Stimulated activated CD8-positive, alpha-beta memory T cell treated with anti-CD3 and anti-CD28 coated beads, Interleukin-2, amount 100 ng/mL, for 48 hours (primary cell): ENCODE data around the gene HPN.

Experiments used
- DNase-seq, 2 donors: peaks; one replicate each; pipeline ENCODE4 v3.0.0-alpha.2; 2020; ENCODE audit warnings: low read depth in 2 of 2

HPN gene

DNA sequence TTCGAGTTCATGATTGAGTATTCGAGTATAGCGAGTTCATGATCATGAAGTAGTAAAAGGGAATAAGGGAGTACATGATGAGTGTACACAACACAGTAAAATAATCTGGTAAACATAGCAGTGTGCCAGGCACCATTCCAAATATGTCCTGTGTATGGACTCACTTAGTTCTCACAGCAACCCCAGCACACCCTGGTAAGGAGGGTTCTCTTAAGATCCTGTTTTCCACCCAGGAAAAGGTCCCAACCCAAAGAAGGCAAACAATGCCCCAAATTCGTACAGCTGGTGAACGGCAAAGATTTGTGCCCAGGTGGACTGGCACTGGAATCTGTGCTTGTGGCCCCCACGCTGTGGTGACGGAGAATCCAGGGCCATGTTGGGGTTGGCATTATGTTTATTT, 21.4 kb downstream of the HPN start:
- no peak for DNase-seq

DNA sequence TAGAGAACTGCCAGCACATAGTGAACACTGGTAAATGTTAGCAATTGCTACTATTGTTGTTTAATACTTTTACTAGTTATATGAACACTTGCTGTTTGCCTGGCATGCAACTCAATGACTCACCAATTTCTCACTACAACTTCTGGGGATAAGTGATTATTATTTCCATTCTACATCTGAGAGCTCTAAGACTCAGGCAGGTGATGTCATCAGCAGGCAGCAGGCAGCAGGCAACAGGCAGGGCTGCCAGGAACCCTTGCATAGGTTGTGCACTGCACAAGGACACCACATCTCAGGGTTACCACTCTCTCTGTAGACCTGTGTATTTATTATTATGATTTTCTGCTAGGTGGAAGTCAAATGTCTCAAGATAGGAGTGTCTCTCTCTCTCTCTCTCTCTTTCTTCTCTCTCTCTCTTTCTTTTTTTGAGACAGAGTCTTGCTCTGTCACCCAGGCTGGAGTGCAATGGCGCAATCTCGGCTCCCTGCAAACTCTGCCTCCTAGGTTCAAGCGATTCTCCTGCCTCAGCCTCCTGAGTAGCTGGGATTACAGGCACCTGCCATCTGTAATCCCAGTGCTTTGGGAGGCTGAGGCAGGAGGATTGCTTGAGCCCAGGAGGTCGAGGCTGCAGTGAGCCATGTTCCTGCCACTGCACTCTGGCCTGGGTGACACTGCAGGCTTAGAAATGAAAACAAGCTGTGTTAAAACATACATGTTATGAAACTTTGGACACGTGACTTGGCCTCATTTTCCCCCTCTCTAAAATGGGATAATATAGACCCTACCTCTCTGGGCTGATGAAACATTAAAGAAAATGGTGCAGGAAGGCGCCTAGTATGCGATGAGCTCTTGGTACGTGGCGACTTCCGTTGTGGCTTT, 22.7 kb downstream of the HPN start:
- no peak for DNase-seq

DNA sequence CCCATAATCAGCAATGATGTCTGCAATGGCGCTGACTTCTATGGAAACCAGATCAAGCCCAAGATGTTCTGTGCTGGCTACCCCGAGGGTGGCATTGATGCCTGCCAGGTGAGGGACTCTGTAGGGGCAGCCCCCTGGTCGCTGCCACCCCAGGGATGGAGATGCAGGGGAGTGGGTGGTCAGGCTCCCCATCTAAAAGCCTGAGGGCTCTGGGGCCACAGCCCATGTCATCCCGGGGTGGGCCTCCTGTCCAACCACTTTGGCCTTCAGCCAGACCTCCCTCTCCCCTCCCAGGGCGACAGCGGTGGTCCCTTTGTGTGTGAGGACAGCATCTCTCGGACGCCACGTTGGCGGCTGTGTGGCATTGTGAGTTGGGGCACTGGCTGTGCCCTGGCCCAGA, 24.1 kb downstream of the HPN start:
- DNase-seq: no peak

DNA sequence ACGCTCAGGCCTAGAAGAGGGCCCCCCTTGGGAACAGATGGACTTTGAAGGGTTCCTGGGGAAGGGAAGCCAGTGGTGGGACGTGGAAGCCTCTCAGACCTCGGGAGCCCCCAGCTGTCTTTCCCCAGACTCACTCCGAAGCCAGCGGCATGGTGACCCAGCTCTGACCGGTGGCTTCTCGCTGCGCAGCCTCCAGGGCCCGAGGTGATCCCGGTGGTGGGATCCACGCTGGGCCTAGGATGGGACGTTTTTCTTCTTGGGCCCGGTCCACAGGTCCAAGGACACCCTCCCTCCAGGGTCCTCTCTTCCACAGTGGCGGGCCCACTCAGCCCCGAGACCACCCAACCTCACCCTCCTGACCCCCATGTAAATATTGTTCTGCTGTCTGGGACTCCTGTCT, 24.6 kb downstream of the HPN start:
- DNase-seq: no peak

DNA sequence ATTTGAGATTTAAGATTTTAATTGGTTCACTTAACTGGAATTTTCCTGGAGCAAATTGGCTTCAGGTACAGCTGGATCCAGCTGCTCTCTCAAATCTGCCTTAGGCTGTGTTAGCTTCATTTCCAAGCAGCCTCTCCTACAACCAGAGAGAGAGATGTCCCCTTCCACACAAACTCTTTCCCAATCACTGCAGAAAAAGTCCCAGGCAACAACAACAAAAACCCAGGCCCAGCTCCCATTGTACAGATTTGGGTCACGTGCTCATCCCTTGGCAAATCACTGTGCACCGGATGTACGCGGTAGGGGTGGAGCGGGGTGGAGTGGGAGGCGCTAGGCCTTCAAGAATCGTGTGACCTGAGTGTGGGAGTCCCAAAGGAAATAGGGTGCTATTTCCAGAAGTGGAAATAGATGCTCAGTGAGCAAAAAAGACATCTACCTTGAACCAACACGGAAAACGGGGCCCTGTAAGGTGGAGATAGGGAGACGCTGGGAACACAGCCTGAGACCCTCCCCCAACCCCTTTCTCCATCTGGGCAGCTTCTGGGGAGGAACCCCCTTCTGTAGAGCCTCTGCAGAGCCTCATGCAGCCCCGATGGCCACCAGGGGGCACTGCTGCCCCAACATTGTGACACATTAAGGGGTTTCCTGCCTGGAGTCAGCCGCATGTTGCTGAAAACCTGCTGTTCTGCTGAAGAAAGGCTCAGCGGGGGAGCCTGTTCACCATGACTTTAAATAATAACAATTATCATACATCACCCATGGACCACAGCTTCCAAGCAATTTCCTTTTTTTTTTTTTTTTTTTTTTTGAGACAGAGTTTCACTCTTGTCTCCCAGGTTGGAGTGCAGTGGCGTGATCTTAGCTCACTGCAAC, 25.4 kb downstream of the HPN start:
- peak; percentile 88 to 91 for DNase-seq

DNA sequence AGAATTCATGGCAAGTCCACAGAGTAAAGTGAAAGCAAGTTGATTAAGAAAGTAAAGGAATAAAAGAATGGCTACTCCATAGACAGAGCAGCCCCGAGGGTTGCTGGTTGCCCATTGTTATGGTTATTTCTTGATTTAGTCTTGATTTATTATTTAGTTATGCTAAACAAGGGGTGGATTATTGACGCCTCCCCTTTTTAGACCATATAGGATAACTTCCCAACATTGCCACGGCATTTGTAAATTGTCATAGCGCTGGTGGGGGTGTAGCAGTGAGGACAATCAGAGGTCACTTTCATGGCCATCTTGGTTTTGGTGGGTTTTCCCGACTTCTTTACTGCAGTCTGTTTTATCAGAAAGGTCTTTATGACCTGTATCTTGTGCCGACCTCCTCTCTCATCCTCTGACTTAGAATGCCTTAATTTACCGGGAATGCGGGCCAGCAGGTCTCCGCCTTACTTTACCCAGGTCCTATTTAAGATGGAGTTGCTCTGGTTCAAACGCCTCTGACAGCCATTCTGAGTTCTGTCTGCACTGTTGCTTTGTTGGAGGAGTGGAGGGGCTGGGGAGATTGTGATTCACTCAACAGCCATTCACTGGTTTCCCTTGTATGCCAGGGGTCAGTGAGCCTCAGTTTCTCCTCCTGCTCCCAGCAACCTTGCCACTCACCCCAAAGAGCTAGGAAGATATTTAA, 27.6 kb downstream of the HPN start:
- no peak for DNase-seq

DNA sequence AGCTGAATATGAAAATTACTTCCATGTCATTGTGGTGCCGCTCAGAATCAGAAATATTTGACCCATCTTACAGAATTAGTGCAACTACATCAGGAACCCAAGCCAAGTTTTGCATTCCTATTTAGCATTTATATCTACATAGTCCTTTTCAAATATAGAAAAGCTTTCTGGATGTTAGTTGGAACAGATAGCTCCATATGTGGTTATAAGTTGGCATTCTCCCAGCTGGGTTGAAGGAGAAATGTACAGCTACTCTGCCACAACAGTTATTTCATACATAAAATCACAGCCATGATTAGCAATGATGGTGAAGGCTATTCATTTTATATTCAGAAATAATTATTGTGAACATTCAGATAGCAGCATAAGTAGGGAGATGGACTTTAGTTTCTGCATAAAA, 28.2 kb downstream of the HPN start:
- DNase-seq: no peak

DNA sequence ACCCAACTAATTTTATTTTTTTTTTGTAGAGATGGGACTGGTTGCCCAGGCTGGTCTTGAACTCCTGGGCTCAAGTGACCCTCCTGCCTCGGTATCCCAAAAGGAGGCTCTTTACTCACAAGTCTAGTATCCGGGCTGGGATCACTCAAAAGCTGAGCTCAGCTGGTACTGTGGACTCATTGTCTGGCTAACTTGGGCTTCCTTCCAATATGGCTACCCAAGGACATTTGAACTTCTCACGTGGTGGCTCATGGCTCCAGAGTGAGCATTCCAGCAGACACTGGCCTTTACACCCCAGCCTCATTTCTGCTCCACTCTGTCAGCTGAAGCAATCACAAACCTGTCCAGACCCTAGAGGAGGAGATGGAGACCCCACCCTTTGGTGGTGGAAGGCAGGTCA, 28.9 kb downstream of the HPN start:
- DNase-seq: no peak

DNA sequence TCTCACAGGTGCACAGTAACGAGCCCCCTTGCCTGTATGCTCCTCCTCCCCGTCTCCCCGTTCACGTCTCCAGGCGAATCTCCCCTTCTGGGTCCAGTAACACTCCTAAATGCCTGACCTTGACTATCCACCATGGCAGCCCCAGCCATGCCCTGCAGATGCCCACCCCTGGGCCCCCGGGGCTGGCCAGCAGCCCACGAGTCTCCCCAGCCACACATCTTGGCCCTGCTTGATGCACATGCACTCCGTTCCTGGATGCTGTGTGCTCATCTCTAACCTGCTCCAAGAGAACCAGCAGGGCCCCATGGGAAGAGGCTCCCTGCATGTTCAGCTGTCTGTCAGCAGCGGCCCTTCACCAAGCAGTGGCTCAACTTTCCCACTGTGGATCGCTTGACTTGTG, 32.0 kb downstream of the HPN start:
- DNase-seq: no peak

DNA sequence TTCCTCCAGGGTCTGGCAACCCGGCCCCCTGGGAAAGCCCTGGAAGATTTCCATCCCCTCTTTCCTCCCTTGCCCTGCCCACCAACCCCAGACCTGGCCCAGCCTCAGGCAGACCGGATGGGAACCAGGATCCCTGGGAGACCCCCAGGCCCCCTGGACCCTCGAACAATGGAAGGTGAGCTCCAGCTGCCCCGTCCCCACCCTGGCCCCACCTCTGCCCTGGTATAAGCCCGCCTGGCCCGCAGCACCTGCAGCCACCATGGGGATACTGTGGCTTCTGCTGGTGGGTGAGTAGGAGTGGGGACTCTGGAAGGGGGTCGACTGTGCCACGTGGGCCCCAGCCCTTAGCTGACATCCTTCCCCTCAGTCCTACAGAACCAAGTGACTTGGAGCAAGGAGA, 32.4 kb downstream of the HPN start:
- DNase-seq: no peak

DNA sequence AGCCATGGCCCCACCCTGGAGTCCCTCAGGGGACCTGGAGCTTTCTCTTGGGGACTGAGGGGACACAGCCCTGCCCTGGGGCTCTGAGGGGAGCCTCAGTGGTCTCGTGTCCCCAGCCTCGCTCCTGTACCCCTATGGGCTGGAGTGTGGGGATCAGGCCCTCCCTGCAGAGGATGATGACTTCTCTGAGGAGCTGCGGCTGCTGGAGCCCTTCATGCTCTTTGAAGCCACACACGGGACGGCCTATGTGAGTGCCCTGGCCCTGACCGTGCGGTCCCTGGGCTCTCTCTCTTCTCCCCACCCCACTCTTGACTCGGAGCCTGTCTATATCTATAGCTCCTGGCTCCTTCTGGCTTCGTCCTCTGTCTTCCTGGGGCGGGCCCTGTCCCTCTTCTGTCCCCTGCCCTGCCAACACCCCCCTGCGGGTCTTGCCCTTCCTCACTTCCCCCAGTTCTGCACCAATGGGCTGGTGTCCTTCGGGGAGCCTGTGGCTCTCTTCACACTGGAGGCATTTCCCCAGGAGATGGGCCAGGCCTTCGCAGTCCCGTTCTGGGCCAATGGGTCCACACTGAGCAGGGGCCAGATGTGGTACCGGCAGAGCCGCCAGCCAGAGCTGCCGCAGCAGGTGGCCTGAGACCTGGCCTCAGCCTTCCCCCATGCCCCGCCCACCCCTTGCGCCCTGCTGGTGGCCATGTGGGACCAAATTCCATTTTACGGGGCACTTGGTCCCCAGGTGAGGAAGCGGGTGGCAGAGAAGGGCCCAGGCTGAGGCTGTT, 33.1 kb downstream of the HPN start:
- DNase-seq: no peak

DNA sequence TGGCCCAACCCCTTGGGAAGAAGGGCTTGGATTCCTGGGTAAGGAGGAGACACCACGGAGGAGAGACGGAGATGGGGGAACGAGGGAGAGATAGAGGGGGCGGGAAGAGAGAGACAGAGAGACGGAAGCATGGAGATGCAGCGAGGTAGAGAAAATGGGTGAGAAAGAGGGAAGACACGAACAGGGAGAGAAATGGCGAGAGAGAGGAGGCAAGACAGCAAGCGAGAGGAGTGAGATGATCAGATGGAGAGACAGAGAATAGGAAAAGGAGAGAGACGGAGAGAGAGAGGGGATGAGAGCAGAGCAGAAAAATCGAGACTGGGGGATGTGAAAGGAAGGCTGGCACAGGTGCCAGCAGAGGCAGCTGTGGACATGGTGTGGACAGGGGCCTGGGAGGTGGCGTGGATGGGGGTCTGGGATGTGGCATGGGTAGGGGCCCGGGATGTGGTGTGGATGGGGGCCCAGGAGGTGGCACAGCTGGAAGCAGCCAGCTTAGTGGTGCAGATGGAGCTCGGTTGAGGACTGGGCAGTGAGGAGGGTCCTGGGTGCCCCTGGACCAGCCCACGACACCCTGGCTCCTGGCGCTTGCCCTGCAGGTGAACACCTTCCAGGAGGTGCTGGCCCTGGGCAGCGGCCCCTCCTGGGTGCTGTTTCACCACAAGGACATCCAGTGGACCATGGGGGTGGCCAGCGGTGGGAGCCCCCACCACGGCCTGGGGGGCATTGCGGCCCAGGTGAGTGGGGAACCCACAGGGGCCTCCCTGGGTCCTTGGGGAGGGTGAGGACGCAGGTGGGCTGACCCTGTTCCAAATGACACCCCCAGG, 33.9 kb downstream of the HPN start:
- DNase-seq: no peak

DNA sequence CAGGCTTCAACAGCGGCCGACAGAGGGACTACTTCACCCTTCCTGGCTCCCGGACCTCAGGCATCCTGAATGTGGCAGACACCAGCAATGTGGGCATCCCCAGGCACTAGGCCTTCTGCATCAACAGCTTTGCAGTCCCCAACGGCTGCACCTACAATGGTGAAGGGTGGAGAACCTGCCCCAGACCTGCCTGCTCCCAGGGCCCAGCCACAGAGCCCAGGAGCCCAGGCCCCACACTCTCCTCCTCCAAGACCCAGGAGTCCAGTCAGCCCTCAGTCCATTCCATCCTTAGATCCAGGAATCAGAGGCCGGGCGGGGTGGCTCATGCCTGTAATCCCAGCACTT, 34.5 kb downstream of the HPN start:
- no peak for DNase-seq

DNA sequence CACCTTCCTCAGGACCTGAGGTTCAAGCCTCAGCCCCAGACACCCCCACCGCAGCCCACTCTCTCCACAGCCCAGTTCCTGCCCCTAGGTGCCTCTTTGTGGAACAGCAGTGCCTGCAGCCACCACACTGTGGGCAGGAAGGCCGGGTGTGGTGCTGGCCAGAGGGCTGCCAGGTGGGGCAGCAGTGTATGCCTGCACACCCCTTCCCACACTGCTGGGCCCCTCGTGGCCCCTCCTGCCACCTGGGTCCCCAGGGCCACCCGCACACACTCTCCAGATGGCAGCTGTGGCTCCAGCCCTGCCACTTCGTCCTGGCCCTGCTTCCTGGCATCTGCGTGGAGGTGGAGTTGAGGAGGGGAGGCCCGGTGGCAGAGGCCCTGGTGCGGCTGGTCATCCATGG, 35.1 kb downstream of the HPN start:
- DNase-seq: no peak

DNA sequence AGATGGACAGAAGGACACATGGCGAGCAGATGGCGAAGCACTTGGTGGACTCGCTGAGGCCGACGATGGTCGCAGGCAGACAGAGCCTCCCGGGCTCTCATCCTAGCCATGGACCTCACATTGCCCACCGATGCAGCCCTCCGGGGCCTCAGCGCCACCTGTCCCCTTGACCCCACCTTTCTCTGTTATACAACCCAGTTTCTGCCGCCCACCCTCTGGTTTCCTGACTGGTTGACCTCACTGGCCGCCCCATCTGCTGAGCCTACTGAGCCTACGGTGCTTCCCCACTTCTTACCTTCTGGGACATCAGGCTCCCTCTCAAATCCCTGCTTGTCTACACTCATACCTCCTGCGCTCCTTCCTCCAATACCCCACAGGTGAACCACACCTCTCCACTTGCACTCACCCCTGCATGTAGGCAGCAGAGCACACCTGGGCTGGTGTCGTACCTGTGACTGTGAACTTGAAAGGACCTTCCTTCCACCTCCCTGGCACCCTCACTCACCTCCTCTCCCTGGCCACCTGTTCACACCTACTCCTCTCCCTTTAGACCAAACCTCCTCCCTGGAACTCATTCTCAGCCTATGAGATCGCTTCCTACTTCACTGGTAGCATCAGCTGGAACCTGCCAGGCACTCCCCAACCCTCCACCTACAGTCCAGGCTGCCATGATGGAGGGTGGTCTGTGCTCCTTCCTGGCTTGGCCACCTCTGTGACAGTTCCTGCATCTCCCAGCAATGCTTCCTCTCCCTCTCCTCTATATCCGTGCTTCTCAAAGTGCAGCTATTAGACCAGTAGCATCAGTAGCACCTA, 36.1 kb downstream of the HPN start:
- DNase-seq: no peak

DNA sequence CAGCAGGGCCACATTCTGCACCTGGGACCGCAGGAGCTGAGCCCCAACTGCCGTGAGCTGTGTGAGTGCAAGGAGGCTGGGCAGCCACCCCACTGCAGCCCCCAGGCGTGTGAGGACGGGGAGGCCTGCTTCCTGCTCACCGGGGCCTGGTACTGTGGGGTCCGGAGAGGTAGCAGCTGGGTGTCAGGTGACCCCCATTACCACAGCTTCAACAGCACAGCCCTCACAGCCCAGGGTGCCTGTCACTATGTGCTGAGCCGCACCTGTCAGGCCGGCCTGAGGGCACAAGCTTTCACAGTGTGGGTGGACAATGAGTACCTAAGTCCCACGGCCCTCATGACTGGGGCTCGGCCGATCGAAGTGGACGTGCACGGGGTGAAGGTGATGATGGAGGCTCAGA, 38.3 kb downstream of the HPN start:
- DNase-seq: no peak

DNA sequence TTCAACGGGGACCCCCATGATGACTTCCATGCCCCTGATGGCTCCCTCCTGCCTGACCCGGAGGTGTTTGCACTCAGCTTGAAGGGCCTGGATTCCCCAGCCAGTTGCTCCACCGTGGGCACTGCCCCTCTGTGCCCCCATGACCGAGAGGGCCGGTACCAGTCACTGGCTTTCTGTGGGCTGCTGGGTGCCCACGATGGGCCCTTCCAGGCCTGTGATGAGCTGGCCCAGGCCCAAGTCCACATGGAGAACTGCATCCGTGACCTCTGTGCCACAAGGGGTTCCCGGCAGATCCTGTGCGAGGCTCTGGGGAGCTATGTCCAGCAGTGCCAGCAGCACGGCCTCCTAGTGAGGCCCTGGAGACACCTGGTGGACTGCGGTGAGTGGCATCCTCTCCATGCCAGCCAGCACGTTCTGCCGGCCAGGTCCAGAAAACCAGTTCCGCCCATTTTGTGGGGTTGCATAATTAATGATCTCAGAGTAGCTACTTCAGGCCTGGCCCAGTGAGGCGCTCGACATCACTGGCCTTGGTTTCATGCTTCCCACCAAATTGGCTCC, 39.2 kb downstream of the HPN start:
- no peak for DNase-seq

DNA sequence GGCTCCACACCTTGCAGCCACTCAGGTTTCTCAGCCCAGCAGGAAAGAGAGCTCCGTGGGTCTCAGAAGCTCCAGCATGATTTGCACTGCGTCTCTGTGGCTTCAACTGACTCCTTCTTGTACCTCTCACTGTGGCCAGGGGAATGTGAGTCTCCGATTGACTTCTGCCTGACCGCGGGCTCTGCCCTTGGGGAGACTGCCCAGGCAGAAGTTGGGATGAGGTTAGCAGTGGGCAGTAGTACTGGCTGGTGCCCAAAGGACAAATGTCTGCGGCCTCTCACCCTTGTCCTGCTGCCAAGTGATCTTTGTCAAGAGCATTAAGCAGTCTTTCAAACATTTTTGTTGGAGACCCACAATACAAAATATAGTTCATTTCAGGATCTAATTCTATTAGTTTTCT, 39.7 kb downstream of the HPN start:
- DNase-seq: no peak

DNA sequence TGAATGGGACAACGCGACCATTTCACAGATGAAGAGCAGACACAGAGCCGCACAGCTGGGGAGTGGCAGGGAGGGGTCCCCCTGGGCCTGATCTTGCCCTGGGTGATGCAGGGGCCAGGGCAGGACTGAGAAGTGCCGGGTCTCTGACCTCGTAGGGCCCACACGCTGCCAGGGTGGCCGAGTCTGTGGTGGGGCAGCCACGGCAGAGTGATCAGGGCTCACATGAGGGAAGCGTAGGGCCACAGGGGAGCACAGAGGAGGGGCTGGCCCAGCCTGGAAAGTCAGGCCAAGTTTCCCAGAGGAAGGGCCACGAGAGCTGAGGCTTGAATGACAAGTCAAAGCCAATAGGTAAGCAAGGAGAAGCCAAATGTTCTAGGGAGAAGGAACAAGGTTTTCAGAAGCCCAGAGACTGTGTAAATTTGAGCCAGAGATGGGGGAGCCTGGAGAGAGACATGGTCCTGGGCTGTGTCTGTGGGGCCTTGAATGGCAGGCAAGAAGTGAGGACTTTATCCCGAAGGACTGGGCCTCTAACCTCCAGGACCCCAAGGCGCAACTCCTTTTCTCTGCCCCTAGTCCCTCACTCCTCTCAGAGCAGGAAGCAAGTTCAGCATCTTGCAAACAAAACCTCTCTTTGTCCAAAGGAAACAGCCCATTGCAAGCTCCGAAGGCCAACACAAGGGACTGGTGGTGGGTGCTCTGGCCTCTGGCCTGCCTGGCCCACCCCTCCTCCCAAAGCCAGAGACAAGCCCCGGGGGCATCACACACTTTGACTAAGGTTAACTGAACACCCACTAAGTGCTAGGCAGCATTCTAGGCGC, 42.4 kb downstream of the HPN start:
- DNase-seq: no peak
